Osteocyte (in vitro differentiated cells): ENCODE results near the gene RND2. TPM values are rescaled to one million over a fixed set of nuclear protein-coding genes. Genes with fewer than 3 reads are reported as not detected.

Source experiments
- DNase-seq: peaks from one replicate; pipeline ENCODE4 v3.0.0; 2021; ENCODE audit warnings: mixed read lengths; ENCODE audit not compliant: unreplicated experiment; ENCODE audit errors: extremely low spot score
- H3K27ac Mint-ChIP-seq: one replicate; pipeline ENCODE4 v1.8.0; 2021; ENCODE audit warnings: mild to moderate bottlenecking, mixed read lengths; ENCODE audit not compliant: unreplicated experiment
- H3K27me3 Mint-ChIP-seq: one replicate; pipeline ENCODE4 v1.8.0; 2021; ENCODE audit warnings: mixed read lengths; ENCODE audit not compliant: unreplicated experiment
- H3K36me3 Mint-ChIP-seq: one replicate; pipeline ENCODE4 v1.8.0; 2021; ENCODE audit warnings: mixed read lengths; ENCODE audit not compliant: unreplicated experiment
- H3K4me1 Mint-ChIP-seq: one replicate; pipeline ENCODE4 v1.8.0; 2021; ENCODE audit warnings: mixed read lengths; ENCODE audit not compliant: unreplicated experiment
- H3K4me3 Mint-ChIP-seq: one replicate; pipeline ENCODE4 v1.8.0; 2021; ENCODE audit warnings: mild to moderate bottlenecking, moderate library complexity, mixed read lengths; ENCODE audit not compliant: unreplicated experiment
- H3K9me3 Mint-ChIP-seq: one replicate; pipeline ENCODE4 v1.8.0; 2021; ENCODE audit warnings: mixed read lengths; ENCODE audit not compliant: unreplicated experiment
- CTCF ChIP-seq: fragments of 200-600 bp; sonication (generic); IDR thresholded peaks from 2 replicates; pipeline ENCODE4 v1.5.0; 2021; ENCODE audit warnings: antibody characterized with exemption, mild to moderate bottlenecking, moderate library complexity
- total RNA-seq: library from RNA; stranded (reverse); gene quantifications from 2 replicates; pipeline ENCODE4 v1.2.1, GENCODE V29; 2021

RND2 gene
- total RNA-seq, 1 donor from 2014 or later, result 1.5 TPM

GRCh38 chr17:42980766-42981397 is 44.1 kb upstream of the RND2 start:
- Mint-ChIP-seq H3K4me1 (peaks cover 32% of the 10 kb centered on the region), H3K27me3 (no peaks in the 10 kb centered on the region), H3K9me3 (no peaks in the 10 kb centered on the region), H3K4me3 (peak overlapping the region; percentile 99), H3K27ac (peak overlapping the region; percentile 84), H3K36me3 (peaks cover 10% of the 10 kb centered on the region)
- no peak for TF ChIP-seq CTCF
- DNase-seq, result no peak

DNA sequence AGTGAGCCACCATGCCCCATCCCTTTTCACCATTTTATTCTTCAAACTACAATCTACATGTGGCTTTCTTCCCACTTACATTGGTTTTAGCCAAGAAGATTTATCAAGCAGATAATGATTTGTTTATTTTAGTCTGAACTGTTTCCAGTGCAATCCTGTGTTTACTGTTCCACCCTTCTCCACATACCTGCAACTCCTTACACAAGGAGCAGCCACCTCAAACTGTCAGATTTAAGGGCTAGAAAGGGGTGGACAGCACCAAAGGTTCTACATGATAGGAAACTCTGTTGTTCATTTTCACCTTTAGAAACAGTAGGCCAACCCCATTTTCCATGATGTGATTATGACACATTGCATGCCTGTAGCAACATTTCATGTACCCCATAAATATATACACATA is 42.8 kb upstream of the RND2 start:
- Mint-ChIP-seq H3K27me3 (no peaks in the 10 kb centered on the region), H3K9me3 (no peaks in the 10 kb centered on the region), H3K4me3 (peak overlapping the region; percentile 99), H3K36me3 (peaks cover 12% of the 10 kb centered on the region), H3K4me1 (peaks cover 27% of the 10 kb centered on the region), H3K27ac (no peak overlapping the region)
- no peak for TF ChIP-seq CTCF
- DNase-seq, result no peak

GRCh38 chr17:42985225-42985624 is 39.8 kb upstream of the RND2 start:
- no peak for DNase-seq
- no peaks in the 10 kb centered on the region for H3K9me3 Mint-ChIP-seq
- TF ChIP-seq CTCF, result no peak
- no peaks in the 10 kb centered on the region for H3K27me3 Mint-ChIP-seq
- peaks cover 31% of the 10 kb centered on the region for H3K36me3 Mint-ChIP-seq
- H3K27ac Mint-ChIP-seq, result no peak overlapping the region
- peaks cover 28% of the 10 kb centered on the region for H3K4me1 Mint-ChIP-seq
- H3K4me3 Mint-ChIP-seq, result no peak overlapping the region

DNA sequence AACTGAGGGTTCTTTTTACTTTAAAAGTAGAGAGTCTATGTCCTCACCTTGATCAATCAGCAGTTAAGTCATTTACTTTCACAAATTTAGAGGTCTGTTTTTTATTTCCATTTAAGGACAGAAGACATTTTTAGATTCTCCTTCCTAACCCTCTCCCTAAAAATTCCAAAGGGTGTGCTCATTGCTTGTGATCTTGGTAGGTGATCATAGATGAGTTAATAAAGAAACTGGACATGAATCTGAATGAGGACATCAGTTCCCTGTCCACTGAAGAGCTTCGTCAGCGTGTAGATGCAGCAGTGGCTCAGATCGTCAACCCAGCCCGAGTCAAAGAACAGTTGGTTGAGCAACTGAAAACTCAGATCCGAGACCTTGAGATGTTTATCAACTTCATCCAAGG is 35.9 kb upstream of the RND2 start:
- H3K27me3 Mint-ChIP-seq, result no peaks in the 10 kb centered on the region
- no peak overlapping the region for H3K4me3 Mint-ChIP-seq
- peaks cover 18% of the 10 kb centered on the region for H3K4me1 Mint-ChIP-seq
- DNase-seq, result no peak
- no peak for TF ChIP-seq CTCF
- H3K9me3 Mint-ChIP-seq, result no peaks in the 10 kb centered on the region
- peak overlapping the region; percentile 57 for H3K27ac Mint-ChIP-seq
- H3K36me3 Mint-ChIP-seq, result peaks cover 40% of the 10 kb centered on the region

DNA sequence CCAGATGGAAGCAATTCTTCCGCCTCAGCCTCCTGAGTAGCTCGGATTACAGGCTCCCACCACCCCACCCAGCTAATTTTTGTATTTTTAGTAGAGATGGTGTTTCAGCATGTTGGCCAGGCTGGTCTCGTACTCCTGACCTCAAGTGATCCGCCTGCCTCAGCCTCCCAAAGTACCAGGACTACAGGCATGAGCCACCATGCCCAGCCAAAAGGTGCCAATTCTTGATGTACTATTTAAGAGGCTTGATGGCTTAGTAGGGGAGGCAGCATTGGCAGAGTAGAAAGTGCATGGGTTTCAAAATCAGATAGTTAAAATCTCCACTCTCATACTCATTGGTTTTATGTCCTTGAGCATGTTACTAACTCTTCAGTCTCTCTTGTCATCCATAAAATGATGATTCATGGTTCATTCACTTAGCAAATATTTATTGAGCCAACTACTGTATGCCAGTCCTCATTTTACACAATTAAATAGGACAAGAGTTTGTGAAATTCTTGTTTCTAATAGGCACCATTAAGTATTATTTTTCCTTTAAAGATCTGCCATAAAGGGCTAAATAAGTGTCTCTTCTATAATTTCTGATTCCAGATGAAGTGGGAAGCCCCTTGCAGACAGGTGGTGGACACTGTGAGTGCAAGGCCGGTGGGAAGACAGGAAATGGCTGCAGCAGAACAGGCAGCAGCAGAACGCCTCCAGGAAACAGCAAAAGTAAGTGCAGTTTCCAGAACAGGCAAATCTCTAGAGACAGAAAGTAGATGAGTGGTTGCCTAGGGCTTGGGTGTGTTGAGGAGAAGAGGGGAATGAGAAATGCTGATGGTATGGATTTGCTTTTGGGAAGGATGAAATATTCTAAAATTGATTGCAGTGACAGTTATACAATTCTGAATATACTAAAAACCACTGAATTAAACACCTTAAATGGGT is 35.0 kb upstream of the RND2 start:
- TF ChIP-seq CTCF, result no peak
- Mint-ChIP-seq H3K36me3 (peaks cover 44% of the 10 kb centered on the region), H3K4me1 (peaks cover 18% of the 10 kb centered on the region), H3K4me3 (no peak overlapping the region), H3K9me3 (no peaks in the 10 kb centered on the region), H3K27me3 (no peaks in the 10 kb centered on the region), H3K27ac (peak overlapping the region; percentile 57)
- DNase-seq, result no peak
